OCI-LY1 (cell line): ENCODE measurements around the gene OXTR.

Source experiments
- H2AFZ ChIP-seq: fragments of 200-600 bp; sonication (generic), shearing (Covaris generic); 2 replicates; pipeline ENCODE4 v1.6.0; 2014; ENCODE audit warnings: antibody characterized with exemption, mild to moderate bottlenecking, low read length
- H3F3A ChIP-seq: fragments of 200-600 bp; sonication (generic), shearing (Covaris generic); 2 replicates; pipeline ENCODE4 v1.6.0; 2014; ENCODE audit warnings: mild to moderate bottlenecking, antibody characterized with exemption, low read length, moderate library complexity; ENCODE audit not compliant: insufficient read depth
- H3K27ac ChIP-seq: fragments of 200-600 bp; sonication (generic); 2 replicates; pipeline ENCODE4 v1.5.1; 2014; ENCODE audit warnings: low read length, mixed run types, mild to moderate bottlenecking, low read depth; ENCODE audit not compliant: poor library complexity, severe bottlenecking
- H3K27me3 ChIP-seq: fragments of 200-600 bp; sonication (generic); 2 replicates; pipeline ENCODE4 v1.6.0; 2014; ENCODE audit warnings: antibody characterized with exemption, mild to moderate bottlenecking, low read length, moderate library complexity; ENCODE audit not compliant: insufficient read depth
- H3K36me3 ChIP-seq: fragments of 200-600 bp; sonication (generic); 2 replicates; pipeline ENCODE4 v1.6.1; 2014; ENCODE audit warnings: mild to moderate bottlenecking, antibody characterized with exemption, low read length, moderate library complexity, mixed read lengths; ENCODE audit not compliant: insufficient read depth
- H3K4me1 ChIP-seq: fragments of 200-600 bp; sonication (generic); 2 replicates; pipeline ENCODE4 v1.5.1; 2014; ENCODE audit warnings: mild to moderate bottlenecking, low read length, moderate library complexity; ENCODE audit not compliant: insufficient read depth, severe bottlenecking
- H3K4me2 ChIP-seq: fragments of 200-600 bp; sonication (generic), shearing (Covaris generic); 2 replicates; pipeline ENCODE4 v1.6.1; 2014; ENCODE audit warnings: low read length
- H3K4me3 ChIP-seq: fragments of 200-600 bp; sonication (generic); 2 replicates; pipeline ENCODE4 v1.5.1; 2014; ENCODE audit warnings: low read length, low read depth, mild to moderate bottlenecking, mixed read lengths; ENCODE audit not compliant: poor library complexity, severe bottlenecking
- H3K79me2 ChIP-seq: fragments of 200-600 bp; shearing (Covaris generic); 2 replicates; pipeline ENCODE4 v1.6.1; 2016; ENCODE audit warnings: mixed run types, low read length, mixed read lengths; ENCODE audit not compliant: insufficient read depth
- H3K9ac ChIP-seq: fragments of 200-600 bp; sonication (generic), shearing (Covaris generic); 2 replicates; pipeline ENCODE4 v1.6.1; 2014; ENCODE audit warnings: mild to moderate bottlenecking, low read length, mixed read lengths
- H3K9me2 ChIP-seq: fragments of 200-600 bp; sonication (generic), shearing (Covaris generic); 2 replicates; pipeline ENCODE4 v1.6.1; 2014; ENCODE audit warnings: low read depth, mild to moderate bottlenecking, low read length, mixed read lengths
- H3K9me3 ChIP-seq: fragments of 200-600 bp; shearing (Covaris generic); 2 replicates; pipeline ENCODE4 v1.6.1; 2014; ENCODE audit warnings: low read length, mixed read lengths
- H4K20me1 ChIP-seq: fragments of 200-600 bp; sonication (generic), shearing (Covaris generic); 2 replicates; pipeline ENCODE4 v1.6.0; 2016; ENCODE audit warnings: mild to moderate bottlenecking, low read length; ENCODE audit not compliant: insufficient read depth
- CTCF ChIP-seq: fragments of 200-600 bp; sonication (generic), shearing (Covaris generic); IDR thresholded peaks from 2 replicates; pipeline ENCODE4 v1.5.1; 2017; ENCODE audit warnings: mild to moderate bottlenecking, antibody characterized with exemption, low read length, moderate library complexity, mixed read lengths
- EZH2 ChIP-seq: fragments of 200-600 bp; sonication (generic), shearing (Covaris generic); IDR thresholded peaks from 2 replicates; pipeline ENCODE4 v1.8.0; 2017; ENCODE audit warnings: borderline replicate concordance, mixed run types, mild to moderate bottlenecking, antibody characterized with exemption, low read length, moderate library complexity, mixed read lengths

Gene OXTR

GRCh38 chr3:8780279-8780678, 10.9 kb upstream of the OXTR start:
- H3K36me3 ChIP-seq: no peaks in the 10 kb centered on the region
- H3F3A ChIP-seq: no peaks in the 10 kb centered on the region
- H4K20me1 ChIP-seq: no peaks in the 10 kb centered on the region
- H3K9ac ChIP-seq: no peak overlapping the region
- H3K9me3 ChIP-seq: no peaks in the 10 kb centered on the region
- no peaks in the 10 kb centered on the region for H3K27me3 ChIP-seq
- no peak overlapping the region for H2AFZ ChIP-seq
- H3K9me2 ChIP-seq: no peaks in the 10 kb centered on the region
- no peak overlapping the region for H3K4me2 ChIP-seq
- no peak overlapping the region for H3K4me3 ChIP-seq
- TF ChIP-seq EZH2: no peak
- no peak for TF ChIP-seq CTCF
- H3K79me2 ChIP-seq: no peaks in the 10 kb centered on the region
- no peak overlapping the region for H3K27ac ChIP-seq
- H3K4me1 ChIP-seq: no peaks in the 10 kb centered on the region

- H3F3A ChIP-seq: no peaks in the 10 kb centered on the region
- no peaks in the 10 kb centered on the region for H3K4me1 ChIP-seq
- H3K36me3 ChIP-seq: no peaks in the 10 kb centered on the region
- H3K79me2 ChIP-seq: no peaks in the 10 kb centered on the region
- H3K4me2 ChIP-seq: no peak overlapping the region
- no peaks in the 10 kb centered on the region for H4K20me1 ChIP-seq
- TF ChIP-seq EZH2 (no peak), CTCF (no peak)
- H3K9ac ChIP-seq: no peak overlapping the region
- H3K9me2 ChIP-seq: no peaks in the 10 kb centered on the region
- H2AFZ ChIP-seq: no peak overlapping the region
- no peaks in the 10 kb centered on the region for H3K9me3 ChIP-seq
- H3K4me3 ChIP-seq: no peak overlapping the region
- no peaks in the 10 kb centered on the region for H3K27me3 ChIP-seq
- H3K27ac ChIP-seq: no peak overlapping the region
These were observed 9.1 kb upstream of the OXTR start for GRCh38 chr3:8778475-8778874.

GRCh38 chr3:8777978-8778267, 8.5 kb upstream of the OXTR start:
- no peaks in the 10 kb centered on the region for H3K79me2 ChIP-seq
- no peaks in the 10 kb centered on the region for H3K36me3 ChIP-seq
- H3K4me2 ChIP-seq: no peak overlapping the region
- no peak overlapping the region for H3K9ac ChIP-seq
- H3K4me3 ChIP-seq: no peak overlapping the region
- H3F3A ChIP-seq: no peaks in the 10 kb centered on the region
- no peaks in the 10 kb centered on the region for H4K20me1 ChIP-seq
- no peak overlapping the region for H2AFZ ChIP-seq
- H3K27me3 ChIP-seq: no peaks in the 10 kb centered on the region
- H3K9me2 ChIP-seq: no peaks in the 10 kb centered on the region
- TF ChIP-seq EZH2 (no peak), CTCF (no peak)
- no peaks in the 10 kb centered on the region for H3K9me3 ChIP-seq
- H3K4me1 ChIP-seq: no peaks in the 10 kb centered on the region
- no peak overlapping the region for H3K27ac ChIP-seq
